K562 (cell line): ENCODE measurements around the gene ADAMTS14. TPM values are rescaled to one million over a fixed set of nuclear protein-coding genes. Genes with fewer than 3 reads are reported as not detected.
"Not testable (repeated sequence)": the region's sequence is repeated elsewhere in the genome, so short reads cannot be mapped to it uniquely, and the experiment has no call there.

ENCODE experiments used
- ATAC-seq: fragments of 200-7000 bp; cut with Tn5 transposase; 3 replicates; pipeline ENCODE4 v1.9.1; 2020; ENCODE audit warnings: moderate library complexity
- BruUV-seq: library from RNA; stranded (reverse); fragments of 400-500 nt; replicated peaks from 2 replicates; lab custom pipeline; 2021; lab: Mats Ljungman, UMichigan
- CTCF ChIA-PET: fragments of 300-600 bp; formaldehyde crosslinking; extraction: SDS; loops from one replicate; lab custom pipeline; 2021; ENCODE audit warnings: low intra/inter-chr PET ratio; lab: Yijun Ruan, JAX
- POLR2A ChIA-PET: fragments of 300-600, 350-650 bp; sonication (Branson Sonifier 250); formaldehyde crosslinking; extraction: SDS; loops from one replicate; lab custom pipeline; 2021; ENCODE audit warnings: antibody characterized with exemption, inconsistent platforms; lab: Yijun Ruan, JAX
- DNase-seq, 4 experiments: peaks; one replicate each; pipeline versions ENCODE4 v3.0.0 to v3.0.0-alpha.2; 2011 to 2018; ENCODE audit warnings: low spot score in 3 of 4, mixed read lengths in 3 of 4; ENCODE audit errors: extremely low read depth in 1 of 4
- FAIRE-seq: peaks from 2 replicates; lab custom pipeline; 2011; peaks lifted over from hg19 to GRCh38; lab: Jason Lieb, UNC
- H2AFZ ChIP-seq: 2 replicates; pipeline ENCODE4 v1.6.0; 2011; ENCODE audit warnings: low read depth, low read length, control low read depth, inconsistent platforms
- H3K27ac ChIP-seq: fragments of 200-600 bp; 3 replicates; pipeline ENCODE4 v1.8.0; 2011; ENCODE audit warnings: low read depth, mild to moderate bottlenecking, control low read depth, inconsistent platforms, low read length, moderate library complexity, mixed read lengths; ENCODE audit errors: extremely low read depth
- H3K27me3 ChIP-seq, 2 experiments: fragments of 300-600 bp in 1 of 2; 2 replicates in 1 of 2; 3 replicates in 1 of 2; pipeline versions ENCODE4 v1.6.0 to v1.8.0; 2011; ENCODE audit warnings: inconsistent platforms in 2 of 2, low read length in 2 of 2, mild to moderate bottlenecking in 1 of 2, mixed read lengths in 1 of 2, moderate library complexity in 1 of 2; ENCODE audit not compliant: control insufficient read depth in 2 of 2, insufficient read depth in 2 of 2
- H3K36me3 ChIP-seq: fragments of 300-600 bp; 3 replicates; pipeline ENCODE4 v1.8.0; 2011; ENCODE audit warnings: mild to moderate bottlenecking, low read length, inconsistent platforms; ENCODE audit not compliant: control insufficient read depth, insufficient read depth
- H3K4me1 ChIP-seq, 2 experiments: fragments of 200-600 bp in 1 of 2; replicated peaks in 1 of 2; 2 replicates in 1 of 2; 3 replicates in 1 of 2; pipeline versions ENCODE4 v1.5.1 to v1.8.0; 2011; ENCODE audit warnings: inconsistent platforms in 2 of 2, low read length in 2 of 2, mild to moderate bottlenecking in 1 of 2, mixed read lengths in 1 of 2, moderate library complexity in 1 of 2; ENCODE audit not compliant: control insufficient read depth in 2 of 2, insufficient read depth in 2 of 2
- H3K4me2 ChIP-seq: 2 replicates; pipeline ENCODE4 v1.6.1; 2011; ENCODE audit warnings: low read length, control low read depth, inconsistent platforms, mixed read lengths; ENCODE audit not compliant: insufficient read depth
- H3K4me3 ChIP-seq: fragments of 200-600 bp; sonication (generic), shearing (Covaris generic); 2 replicates; pipeline ENCODE4 v1.5.1; 2016; ENCODE audit warnings: control low read depth, inconsistent platforms
- H3K79me2 ChIP-seq: fragments of 200-600 bp; 3 replicates; pipeline ENCODE4 v1.8.0; 2011; ENCODE audit warnings: low read length, inconsistent platforms; ENCODE audit not compliant: control insufficient read depth, insufficient read depth
- H3K9ac ChIP-seq, 2 experiments: 2 replicates each; pipeline versions ENCODE4 v1.6.0 to v1.6.1; 2011; ENCODE audit warnings: low read depth in 2 of 2, low read length in 2 of 2, control low read depth in 1 of 2, inconsistent platforms in 1 of 2, mild to moderate bottlenecking in 1 of 2, mixed read lengths in 1 of 2; ENCODE audit not compliant: insufficient read depth in 1 of 2
- H3K9me1 ChIP-seq: one replicate; pipeline ENCODE4 v1.6.0; 2011; ENCODE audit warnings: inconsistent platforms, mild to moderate bottlenecking, low read length, moderate library complexity; ENCODE audit not compliant: control insufficient read depth, insufficient read depth
- H3K9me3 ChIP-seq: replicated peaks from 2 replicates; pipeline ENCODE4 v1.5.1; 2011; ENCODE audit warnings: low read depth, low read length, inconsistent platforms; ENCODE audit not compliant: control insufficient read depth, insufficient read depth
- H4K20me1 ChIP-seq: replicated peaks from 2 replicates; pipeline ENCODE4 v1.6.1; 2011; ENCODE audit warnings: low read length, inconsistent platforms, mixed read lengths; ENCODE audit not compliant: control insufficient read depth, insufficient read depth
- ARID1B ChIP-seq: fragments of 450-650 bp; IDR thresholded peaks from 2 replicates; pipeline ENCODE4 v1.6.1; 2016; ENCODE audit warnings: antibody characterized with exemption, mild to moderate bottlenecking, inconsistent platforms
- ETV6 ChIP-seq, 3 experiments: fragments of 150-350 bp in 1 of 3; sonication (generic) in 1 of 3; formaldehyde crosslinking in 1 of 3; IDR thresholded peaks; 2 replicates each; pipeline versions ENCODE4 v1.6.1 to v1.8.0; 2014 to 2022; ENCODE audit warnings: borderline replicate concordance in 2 of 3, low read depth in 2 of 3, antibody characterized with exemption in 1 of 3, low read length in 1 of 3, mild to moderate bottlenecking in 1 of 3, missing genetic modification reagents in 1 of 3
- FOXP1 ChIP-seq: sonication (generic); formaldehyde crosslinking; IDR thresholded peaks from 2 replicates; pipeline ENCODE4 v1.8.0; 2022; ENCODE audit warnings: mild to moderate bottlenecking, missing genetic modification reagents
- GABPB1 ChIP-seq: sonication (generic); formaldehyde crosslinking; IDR thresholded peaks from 2 replicates; pipeline ENCODE4 v1.8.0; 2022; ENCODE audit warnings: mild to moderate bottlenecking, missing genetic modification reagents
- HDAC6 ChIP-seq: IDR thresholded peaks from 2 replicates; pipeline ENCODE4 v1.6.1; 2012; ENCODE audit warnings: low read depth, mild to moderate bottlenecking, control low read depth, inconsistent platforms, low read length, moderate library complexity
- KDM2B ChIP-seq: fragments of 250-450 bp; sonication (Bioruptor Pico); IDR thresholded peaks from 2 replicates; pipeline ENCODE4 v1.8.0; 2021; ENCODE audit warnings: mild to moderate bottlenecking, moderate library complexity
- NFATC3 ChIP-seq: fragments of 450-650 bp; IDR thresholded peaks from 2 replicates; pipeline ENCODE4 v1.6.1; 2017; ENCODE audit warnings: mild to moderate bottlenecking
- ZC3H8 ChIP-seq: fragments of 450-650 bp; IDR thresholded peaks from 2 replicates; pipeline ENCODE4 v1.6.1; 2017
- ZKSCAN1 ChIP-seq: fragments of 150-350 bp; IDR thresholded peaks from 2 replicates; pipeline ENCODE4 v1.6.1; 2016; ENCODE audit warnings: low read depth, low read length
- ZZZ3 ChIP-seq: fragments of 450-650 bp; IDR thresholded peaks from 2 replicates; pipeline ENCODE4 v1.6.1; 2016; ENCODE audit warnings: antibody characterized with exemption, mild to moderate bottlenecking, moderate library complexity
- WGBS: fragments of 100-300 bp; shearing (Covaris generic); methylation state at CpG from one replicate; pipeline ENCODE4 v1.1.6; 2016; ENCODE audit warnings: low coverage, mixed read lengths; ENCODE audit not compliant: insufficient coverage; ENCODE audit errors: missing lambda C conversion rate; 5-methylcytosine and 5-hydroxymethylcytosine counted together
- in situ Hi-C: fragments of 300-500 bp; cut with MboI; formaldehyde crosslinking; loops from 4 replicates; pipeline ENCODE4 v1.15.0; 2018; ENCODE audit warnings: inconsistent platforms, mixed read lengths
- intact Hi-C: fragments of 100-400 bp; cut with micrococcal nuclease; formaldehyde crosslinking; loops from 2 replicates; pipeline ENCODE4 v1.14.2; 2022
- polyA plus RNA-seq, 8 experiments: library from polyadenylated mRNA; depleted of rRNA in 4 of 8; stranded (reverse) in 5 of 8; unstranded in 3 of 8; fragments of >200 nt; fragmentation: Nextera tagmentation in 2 of 8; fragmentation: Illumina TruSeq in 1 of 8; extraction: Ambion mirVana in 2 of 8; extraction: Trizol in 1 of 8; gene quantifications; 2 replicates each; pipeline versions ENCODE4 v1.2.1 to v1.2.3, GENCODE V29; 2011 to 2014; ENCODE audit warnings: inconsistent platforms in 1 of 8, missing spikeins in 1 of 8
- total RNA-seq, 7 experiments: library from RNA; depleted of rRNA in 6 of 7; stranded (reverse); fragments of >200 nt in 6 of 7; fragmentation: Illumina TruSeq in 2 of 7; extraction: Trizol in 2 of 7; gene quantifications; 2 replicates each; pipeline versions ENCODE4 v1.2.1 to v1.2.3, GENCODE V29; 2011 to 2021; ENCODE audit warnings: low replicate concordance in 1 of 7
- TF ChIP-seq, protein P1 (sequence below): sonication (generic); formaldehyde crosslinking; IDR thresholded peaks from 2 replicates; pipeline ENCODE4 v1.8.1; 2023; ENCODE audit warnings: mild to moderate bottlenecking, missing genetic modification reagents
- TF ChIP-seq, protein P2 (sequence below): IDR thresholded peaks from 3 replicates; pipeline ENCODE4 v1.6.1; 2011; ENCODE audit warnings: borderline replicate concordance, mild to moderate bottlenecking; ENCODE audit not compliant: insufficient read length, insufficient read depth

The ADAMTS14 gene
- total and polyA plus RNA-seq, 9 of the 15 experiments (the other 6 are each of a cell fraction or from before 2014, with no cell fraction given), result 0.04 to 37.4 (median 15.9) TPM

DNA sequence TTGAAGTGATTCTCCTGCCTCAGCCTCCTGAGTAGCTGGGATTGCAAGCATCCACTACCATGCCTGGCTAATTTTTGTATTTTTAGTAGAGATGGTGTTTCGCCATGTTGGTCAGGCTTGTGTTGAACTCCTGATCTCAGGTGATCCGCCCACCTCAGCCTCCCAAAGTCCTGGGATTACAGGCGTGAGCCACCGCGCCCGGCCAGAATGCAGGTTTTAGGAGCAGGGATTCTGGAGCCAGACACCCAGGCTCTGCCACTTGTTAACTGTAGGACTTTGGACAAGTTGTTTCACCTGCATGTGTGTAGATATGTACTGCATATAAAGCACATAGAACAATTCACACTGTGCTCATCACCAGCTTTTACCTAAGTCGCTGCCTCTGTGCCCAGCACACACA, 98.2 kb downstream of the ADAMTS14 start:
- H3K9me3 ChIP-seq, H3K4me3 ChIP-seq, H3K4me2 ChIP-seq, H3K4me1 ChIP-seq, H3K79me2 ChIP-seq, H3K36me3 ChIP-seq, H3K27ac ChIP-seq, H3K9me1 ChIP-seq, ATAC-seq, FAIRE-seq, H3K27me3 ChIP-seq, BruUV-seq, in situ Hi-C loops, H2AFZ ChIP-seq, CTCF ChIA-PET, DNase-seq, intact Hi-C loops, H3K9ac ChIP-seq, H4K20me1 ChIP-seq: not testable (repeated sequence)
- 31% methylated on average over 7 of the region's 7 CpGs for WGBS
- POLR2A ChIA-PET, result interaction anchor here (0.8 to 1.0 kb wide), 3 partner anchors 9 to 194 kb away, joined by 3 read pairs; no protein-coding TSS in a partner anchor

DNA sequence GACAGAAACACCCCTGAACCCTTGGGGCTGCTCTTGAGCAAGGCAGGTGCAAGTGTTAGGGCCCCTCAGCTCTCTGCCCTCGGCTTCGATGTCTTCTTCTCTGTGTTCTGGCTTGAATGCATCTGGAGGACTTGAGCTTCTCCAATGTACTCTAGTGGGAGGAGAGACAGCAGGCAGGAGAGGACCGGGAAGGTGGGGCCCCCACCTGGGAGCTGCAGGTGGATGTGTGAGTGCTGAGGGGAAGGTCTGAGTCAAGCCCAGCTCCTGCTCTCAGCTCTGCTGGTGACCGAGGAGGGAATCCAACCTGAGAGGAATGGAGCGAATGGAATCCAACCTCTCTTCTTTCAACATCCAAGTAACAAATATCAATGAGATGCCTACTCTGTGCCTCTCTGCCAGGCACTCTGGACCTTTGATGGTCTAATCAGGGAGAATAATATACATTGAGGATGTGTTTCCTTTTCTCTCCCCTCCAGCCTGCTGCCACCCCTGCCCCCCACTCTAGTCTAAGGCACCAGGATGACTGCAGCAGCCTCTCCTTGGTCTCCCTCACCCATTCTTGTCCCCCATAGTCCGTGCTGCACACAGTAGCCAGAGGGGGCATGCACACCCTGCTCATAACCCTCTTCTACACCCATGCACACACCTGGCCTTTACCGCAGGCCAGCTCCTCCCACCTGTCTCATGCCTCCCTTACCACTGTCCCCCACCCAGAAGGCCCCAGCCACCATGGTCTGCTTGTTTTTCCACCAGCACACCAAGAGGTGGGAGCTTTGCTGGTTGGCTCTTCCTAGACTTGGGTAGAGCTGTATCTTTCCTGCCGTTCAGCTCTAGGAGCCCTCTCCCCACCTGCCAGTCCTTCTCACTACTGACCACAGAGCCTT, 99.2 kb downstream of the ADAMTS14 start:
- peak; percentile 36; the same call in 2 of the 3 replicates for ATAC-seq
- Histone ChIP-seq H3K9me1 (no peaks in the 10 kb centered on the region), H3K4me1 (peaks cover 0 to 6% of the 10 kb centered on the region in 2 experiments; a peak in 2 of 5 replicates), H3K79me2 (no peaks in the 10 kb centered on the region), H3K4me3 (no peak overlapping the region), H3K9me3 (no peaks in the 10 kb centered on the region), H3K9ac (0 out of 4 replicates have a peak overlapping the region, but pooled peaks of 1 of the 2 experiments have one; percentile 59), H4K20me1 (no peaks in the 10 kb centered on the region; the same call in 1 of the 2 replicates), H3K27me3 (no peaks in the 10 kb centered on the region; a peak in 1 of 5 replicates), H3K36me3 (no peaks in the 10 kb centered on the region), H3K27ac (no peak overlapping the region), H2AFZ (no peak overlapping the region), H3K4me2 (no peak overlapping the region)
- POLR2A ChIA-PET, result interaction anchor here (1.0 to 1.9 kb wide), 2 partner anchors 8 to 11 kb away, joined by 3 to 5 read pairs; no protein-coding TSS in a partner anchor
- intact Hi-C loops, result no loop called here
- in situ Hi-C loops, result no loop called here
- WGBS, result 21% methylated on average over 8 of the region's 8 CpGs
- no peak for FAIRE-seq
- DNase-seq, result no peak
- BruUV-seq, result no TSS peak
- CTCF ChIA-PET, result no interaction called here
- TF ChIP-seq ZKSCAN1 (no peak; the same call in 1 of the 2 replicates), ZC3H8 (no peak), NFATC3 (no peak), ARID1B (no peak), GABPB1 (CRISPR knock-in tag) (no peak), ETV6 (IDR thresholded peaks at IDR 0.05; ENCODE audit: borderline replicate concordance in 1 of 2, low read depth in 2 of 2, low read length in 1 of 2) (no peak), ETV6 (CRISPR knock-in tag; IDR thresholded peaks at IDR 0.05; ENCODE audit: borderline replicate concordance) (no peak), KDM2B (CRISPR knock-in tag) (no peak), HDAC6 (no peak), ZZZ3 (no peak), FOXP1 (CRISPR knock-in tag) (no peak)
- TF ChIP-seq, protein P1, sequence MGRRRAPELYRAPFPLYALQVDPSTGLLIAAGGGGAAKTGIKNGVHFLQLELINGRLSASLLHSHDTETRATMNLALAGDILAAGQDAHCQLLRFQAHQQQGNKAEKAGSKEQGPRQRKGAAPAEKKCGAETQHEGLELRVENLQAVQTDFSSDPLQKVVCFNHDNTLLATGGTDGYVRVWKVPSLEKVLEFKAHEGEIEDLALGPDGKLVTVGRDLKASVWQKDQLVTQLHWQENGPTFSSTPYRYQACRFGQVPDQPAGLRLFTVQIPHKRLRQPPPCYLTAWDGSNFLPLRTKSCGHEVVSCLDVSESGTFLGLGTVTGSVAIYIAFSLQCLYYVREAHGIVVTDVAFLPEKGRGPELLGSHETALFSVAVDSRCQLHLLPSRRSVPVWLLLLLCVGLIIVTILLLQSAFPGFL (CRISPR knock-in tag), result no peak
- TF ChIP-seq, protein P2, sequence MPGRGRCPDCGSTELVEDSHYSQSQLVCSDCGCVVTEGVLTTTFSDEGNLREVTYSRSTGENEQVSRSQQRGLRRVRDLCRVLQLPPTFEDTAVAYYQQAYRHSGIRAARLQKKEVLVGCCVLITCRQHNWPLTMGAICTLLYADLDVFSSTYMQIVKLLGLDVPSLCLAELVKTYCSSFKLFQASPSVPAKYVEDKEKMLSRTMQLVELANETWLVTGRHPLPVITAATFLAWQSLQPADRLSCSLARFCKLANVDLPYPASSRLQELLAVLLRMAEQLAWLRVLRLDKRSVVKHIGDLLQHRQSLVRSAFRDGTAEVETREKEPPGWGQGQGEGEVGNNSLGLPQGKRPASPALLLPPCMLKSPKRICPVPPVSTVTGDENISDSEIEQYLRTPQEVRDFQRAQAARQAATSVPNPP, result no peak
